RWPE2 (cell line): ENCODE results near the gene NUDT9.
"Not testable (repeated sequence)": the region's sequence is repeated elsewhere in the genome, so short reads cannot be mapped to it uniquely, and the experiment has no call there.

Experiments
- ATAC-seq: fragments of 200-7000 bp; cut with Tn5 transposase; 3 replicates; pipeline ENCODE4 v1.9.1; 2021; ENCODE audit warnings: low read depth
- DNase-seq: peaks from one replicate; pipeline ENCODE4 v3.0.0-alpha.2; 2020; ENCODE audit warnings: low spot score
- H3K27ac ChIP-seq: fragments of 450-650 bp; 2 replicates; pipeline ENCODE4 v1.5.1; 2017; ENCODE audit warnings: mild to moderate bottlenecking; ENCODE audit not compliant: poor library complexity, severe bottlenecking
- H3K27me3 ChIP-seq: fragments of 250-450 bp; sonication (Bioruptor Pico); 2 replicates; pipeline ENCODE4 v1.5.1; 2021; ENCODE audit warnings: mild to moderate bottlenecking, moderate library complexity; ENCODE audit not compliant: insufficient read depth, poor library complexity, severe bottlenecking
- H3K36me3 ChIP-seq: fragments of 250-450 bp; sonication (Bioruptor Pico); 2 replicates; pipeline ENCODE4 v1.5.1; 2020; ENCODE audit warnings: low read depth, mild to moderate bottlenecking, moderate library complexity
- H3K4me1 ChIP-seq: fragments of 250-450 bp; sonication (Bioruptor Pico); 2 replicates; pipeline ENCODE4 v1.5.1; 2021; ENCODE audit warnings: mild to moderate bottlenecking, moderate library complexity; ENCODE audit not compliant: insufficient read depth, poor library complexity, severe bottlenecking
- H3K4me3 ChIP-seq: fragments of 250-450 bp; sonication (Bioruptor Pico); 2 replicates; pipeline ENCODE4 v1.5.1; 2021; ENCODE audit warnings: mild to moderate bottlenecking, moderate library complexity; ENCODE audit not compliant: severe bottlenecking
- H3K9me3 ChIP-seq: fragments of 250-450 bp; sonication (Bioruptor Pico); 2 replicates; pipeline ENCODE4 v1.5.1; 2021; ENCODE audit warnings: mild to moderate bottlenecking, moderate library complexity; ENCODE audit not compliant: severe bottlenecking
- TF ChIP-seq, protein P1 (sequence below): fragments of 450-650 bp; IDR thresholded peaks from one replicate; pipeline ENCODE4 v1.5.1; 2017; ENCODE audit warnings: mild to moderate bottlenecking, moderate library complexity; ENCODE audit not compliant: poor library complexity, severe bottlenecking

NUDT9 gene

GRCh38 chr4:87490664-87491369 lies 68.4 kb downstream of the NUDT9 start:
- ATAC-seq (no peak), DNase-seq (no peak)
- H3K27ac ChIP-seq: no peak overlapping the region

DNA sequence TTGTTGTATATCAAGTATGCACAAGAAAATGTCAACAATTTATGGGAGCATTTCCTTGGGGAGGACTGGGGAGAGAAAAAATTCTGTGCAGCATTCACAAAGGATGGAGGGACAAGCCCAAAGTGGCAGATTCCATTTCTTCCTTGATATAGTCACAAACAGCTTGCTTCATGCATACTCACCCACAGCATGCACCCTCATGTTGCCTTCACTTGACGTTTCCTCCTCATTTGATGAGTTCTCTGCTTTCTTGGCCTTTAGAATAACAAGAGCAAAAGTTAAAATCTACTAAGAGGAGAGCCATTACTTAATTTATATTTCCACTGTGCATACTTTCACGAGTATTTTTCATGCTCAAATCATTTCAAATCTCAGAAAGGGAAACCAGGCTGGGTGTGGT lies 69.1 kb downstream of the NUDT9 start:
- no peaks in the 10 kb centered on the region for H3K27me3 ChIP-seq

More at GRCh38 chr4:87490664-87491369, 68.4 kb downstream of the NUDT9 start:
- Histone ChIP-seq H3K9me3 (no peaks in the 10 kb centered on the region), H3K4me1 (no peaks in the 10 kb centered on the region), H3K36me3 (no peaks in the 10 kb centered on the region), H3K4me3 (no peak overlapping the region), H3K27me3 (no peaks in the 10 kb centered on the region)
- TF ChIP-seq, protein P1, sequence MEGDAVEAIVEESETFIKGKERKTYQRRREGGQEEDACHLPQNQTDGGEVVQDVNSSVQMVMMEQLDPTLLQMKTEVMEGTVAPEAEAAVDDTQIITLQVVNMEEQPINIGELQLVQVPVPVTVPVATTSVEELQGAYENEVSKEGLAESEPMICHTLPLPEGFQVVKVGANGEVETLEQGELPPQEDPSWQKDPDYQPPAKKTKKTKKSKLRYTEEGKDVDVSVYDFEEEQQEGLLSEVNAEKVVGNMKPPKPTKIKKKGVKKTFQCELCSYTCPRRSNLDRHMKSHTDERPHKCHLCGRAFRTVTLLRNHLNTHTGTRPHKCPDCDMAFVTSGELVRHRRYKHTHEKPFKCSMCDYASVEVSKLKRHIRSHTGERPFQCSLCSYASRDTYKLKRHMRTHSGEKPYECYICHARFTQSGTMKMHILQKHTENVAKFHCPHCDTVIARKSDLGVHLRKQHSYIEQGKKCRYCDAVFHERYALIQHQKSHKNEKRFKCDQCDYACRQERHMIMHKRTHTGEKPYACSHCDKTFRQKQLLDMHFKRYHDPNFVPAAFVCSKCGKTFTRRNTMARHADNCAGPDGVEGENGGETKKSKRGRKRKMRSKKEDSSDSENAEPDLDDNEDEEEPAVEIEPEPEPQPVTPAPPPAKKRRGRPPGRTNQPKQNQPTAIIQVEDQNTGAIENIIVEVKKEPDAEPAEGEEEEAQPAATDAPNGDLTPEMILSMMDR: no peak

GRCh38 chr4:87491851-87492250 lies 69.5 kb downstream of the NUDT9 start:
- not testable (repeated sequence) for H3K9me3 ChIP-seq, ATAC-seq, H3K27ac ChIP-seq, H3K4me1 ChIP-seq, H3K27me3 ChIP-seq, H3K36me3 ChIP-seq, DNase-seq, H3K4me3 ChIP-seq

More for the DNA sequence above, 69.1 kb downstream of the NUDT9 start:
- DNase-seq (no peak), ATAC-seq (no peak)
- H3K27ac ChIP-seq: no peak overlapping the region
- H3K4me3 ChIP-seq: no peak overlapping the region
- H3K4me1 ChIP-seq: no peaks in the 10 kb centered on the region
- TF ChIP-seq, protein P1: no peak
- no peaks in the 10 kb centered on the region for H3K36me3 ChIP-seq
- H3K9me3 ChIP-seq: no peaks in the 10 kb centered on the region

DNA sequence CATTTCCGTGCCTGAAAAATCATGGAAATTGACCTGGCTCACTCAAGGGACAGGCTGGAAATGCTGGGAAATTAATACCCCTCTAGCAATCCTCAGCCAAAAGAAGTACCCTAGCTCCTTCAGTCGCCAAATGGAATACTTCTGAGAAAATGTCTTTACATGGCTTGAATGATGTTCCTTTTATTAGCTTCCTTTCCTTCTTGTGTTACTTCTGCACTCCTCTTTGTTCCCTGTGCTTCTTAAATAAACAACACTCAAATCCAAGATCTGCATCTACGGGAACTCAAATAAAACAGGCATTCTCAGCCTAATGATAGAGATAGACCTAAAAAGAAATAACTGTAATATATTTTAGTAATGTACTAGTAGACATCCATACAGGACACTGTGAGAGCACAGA lies 70.7 kb downstream of the NUDT9 start:
- Histone ChIP-seq H3K4me1 (no peaks in the 10 kb centered on the region), H3K4me3 (no peak overlapping the region), H3K36me3 (no peaks in the 10 kb centered on the region), H3K27ac (no peak overlapping the region), H3K27me3 (no peaks in the 10 kb centered on the region), H3K9me3 (no peaks in the 10 kb centered on the region)
- no peak for ATAC-seq
- TF ChIP-seq, protein P1: no peak
- no peak for DNase-seq

DNA sequence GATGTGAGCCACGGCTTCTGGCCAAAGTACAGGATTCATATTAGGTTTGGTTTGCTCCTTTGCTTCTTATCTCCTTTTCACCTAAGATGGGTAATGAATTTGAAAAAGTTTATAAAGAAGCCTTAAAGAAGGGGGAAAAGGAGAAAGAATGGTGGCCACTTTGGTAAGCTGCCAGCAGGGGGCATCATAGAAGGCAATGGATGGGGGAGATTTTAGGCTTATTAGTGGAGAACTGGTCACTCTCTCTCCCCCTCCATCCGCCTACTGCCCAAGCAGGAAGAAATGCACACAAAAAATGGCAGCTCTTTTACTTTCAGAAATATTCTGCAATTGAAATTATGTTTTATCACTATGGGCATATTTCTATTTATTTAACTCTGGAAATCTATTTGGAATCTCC lies 74.8 kb downstream of the NUDT9 start:
- ATAC-seq (no peak), DNase-seq (no peak)
- no peak overlapping the region for H3K27ac ChIP-seq
- H3K27me3 ChIP-seq: no peaks in the 10 kb centered on the region
- H3K4me3 ChIP-seq: no peak overlapping the region
- H3K36me3 ChIP-seq: no peaks in the 10 kb centered on the region
- no peaks in the 10 kb centered on the region for H3K9me3 ChIP-seq
- no peaks in the 10 kb centered on the region for H3K4me1 ChIP-seq
- TF ChIP-seq, protein P1: peak; percentile 29
